GM10248 (cell line): Measurements from ENCODE around the gene ARHGEF26.

Experiments used
- CTCF ChIA-PET: fragments of 300-600 bp; sonication (Branson Sonifier 250); formaldehyde crosslinking; extraction: SDS; loops from one replicate; lab custom pipeline; 2021; ENCODE audit warnings: antibody characterized with exemption; lab: Yijun Ruan, JAX
- POLR2A ChIA-PET: fragments of 350-650 bp; sonication (Branson Sonifier 250); formaldehyde crosslinking; extraction: SDS; loops from one replicate; lab custom pipeline; 2020; ENCODE audit warnings: antibody characterized with exemption; lab: Yijun Ruan, JAX
- DNase-seq: peaks from one replicate; pipeline ENCODE4 v3.0.0; 2012; ENCODE audit errors: extremely low spot score
- TF ChIP-seq, protein P1 (sequence below): IDR thresholded peaks from 2 replicates; pipeline ENCODE4 v1.5.1; 2012; ENCODE audit warnings: mild to moderate bottlenecking, low read depth; ENCODE audit errors: extremely low read depth, missing control alignments, control extremely low read depth

ARHGEF26 gene

DNA sequence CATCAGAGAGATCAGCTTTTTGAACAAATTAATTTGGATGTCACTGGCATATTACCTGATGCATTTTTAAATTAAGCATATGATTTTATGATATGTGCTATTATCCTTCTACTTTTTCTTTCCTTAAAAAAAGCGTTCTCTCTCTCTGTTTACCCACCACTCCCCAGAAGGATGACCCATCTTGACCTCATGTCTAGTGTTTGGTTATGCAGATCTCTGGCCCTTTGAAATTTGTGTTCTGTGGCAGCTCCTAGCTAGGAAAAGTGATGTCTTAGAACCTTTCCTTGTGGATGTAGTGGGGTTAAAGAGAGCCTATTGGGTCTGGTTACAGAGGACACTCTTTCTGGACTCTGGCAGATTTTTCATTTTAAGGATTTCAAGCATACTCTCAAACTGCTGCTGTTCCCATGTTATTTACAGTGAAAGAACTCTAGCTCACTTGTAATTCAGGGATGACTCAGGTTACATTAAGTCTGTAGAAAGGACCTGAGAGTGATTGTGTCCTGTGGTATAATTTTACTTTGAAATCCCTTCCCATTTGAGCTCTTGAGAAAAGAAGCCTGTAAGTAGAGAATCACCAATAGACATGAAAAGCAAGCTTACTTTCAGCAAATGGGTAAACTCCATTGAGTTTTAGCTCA is 23.8 kb downstream of the ARHGEF26 start:
- ChIA-PET POLR2A (no interaction called here), CTCF (interaction anchor here (0.9 kb wide), 1 partner anchor 25 kb away, joined by 3 read pairs; no protein-coding TSS in a partner anchor)
- TF ChIP-seq, protein P1, sequence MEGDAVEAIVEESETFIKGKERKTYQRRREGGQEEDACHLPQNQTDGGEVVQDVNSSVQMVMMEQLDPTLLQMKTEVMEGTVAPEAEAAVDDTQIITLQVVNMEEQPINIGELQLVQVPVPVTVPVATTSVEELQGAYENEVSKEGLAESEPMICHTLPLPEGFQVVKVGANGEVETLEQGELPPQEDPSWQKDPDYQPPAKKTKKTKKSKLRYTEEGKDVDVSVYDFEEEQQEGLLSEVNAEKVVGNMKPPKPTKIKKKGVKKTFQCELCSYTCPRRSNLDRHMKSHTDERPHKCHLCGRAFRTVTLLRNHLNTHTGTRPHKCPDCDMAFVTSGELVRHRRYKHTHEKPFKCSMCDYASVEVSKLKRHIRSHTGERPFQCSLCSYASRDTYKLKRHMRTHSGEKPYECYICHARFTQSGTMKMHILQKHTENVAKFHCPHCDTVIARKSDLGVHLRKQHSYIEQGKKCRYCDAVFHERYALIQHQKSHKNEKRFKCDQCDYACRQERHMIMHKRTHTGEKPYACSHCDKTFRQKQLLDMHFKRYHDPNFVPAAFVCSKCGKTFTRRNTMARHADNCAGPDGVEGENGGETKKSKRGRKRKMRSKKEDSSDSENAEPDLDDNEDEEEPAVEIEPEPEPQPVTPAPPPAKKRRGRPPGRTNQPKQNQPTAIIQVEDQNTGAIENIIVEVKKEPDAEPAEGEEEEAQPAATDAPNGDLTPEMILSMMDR: no peak
- no peak for DNase-seq

DNA sequence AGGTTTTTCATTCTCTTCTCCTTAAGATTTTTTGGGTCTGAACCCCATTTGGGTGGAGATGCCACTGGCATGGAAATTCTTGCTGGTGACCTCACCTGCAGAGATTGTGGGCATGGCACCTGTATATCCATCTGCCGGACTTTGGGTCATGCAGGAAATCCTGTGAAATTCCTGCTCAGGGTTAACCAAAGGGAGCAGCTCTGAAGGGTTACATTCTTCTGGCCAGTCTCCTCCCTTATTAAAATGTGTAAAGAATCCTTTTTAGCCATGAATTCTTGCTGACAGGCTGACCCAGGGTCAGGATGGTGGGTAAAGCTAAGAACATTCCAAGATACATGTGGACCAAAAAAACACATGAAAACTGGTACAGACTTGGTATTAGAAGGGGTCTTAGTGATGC is 27.4 kb downstream of the ARHGEF26 start:
- POLR2A ChIA-PET: no interaction called here
- TF ChIP-seq, protein P1: no peak
- DNase-seq: no peak
- CTCF ChIA-PET: no interaction called here

DNA sequence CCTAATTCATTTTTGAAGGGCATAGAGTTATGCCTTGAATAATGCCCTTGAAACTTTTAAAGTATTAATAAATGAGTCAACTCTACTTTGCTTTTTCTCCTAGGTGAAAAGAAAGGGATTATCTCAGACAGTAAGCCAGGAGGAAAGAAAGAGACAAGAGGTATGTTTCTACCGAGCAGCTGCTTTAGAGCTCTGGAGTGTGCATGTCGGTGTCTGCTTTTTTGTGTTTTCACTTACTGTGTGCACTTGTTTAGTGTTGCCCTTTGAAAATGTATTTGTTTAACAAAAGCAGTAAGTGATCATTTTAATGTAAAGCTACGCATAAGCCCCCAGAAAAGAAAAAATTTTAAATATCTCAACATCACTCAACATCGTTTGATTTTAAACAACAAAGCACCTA is 28.1 kb downstream of the ARHGEF26 start:
- CTCF ChIA-PET: no interaction called here
- TF ChIP-seq, protein P1: no peak
- POLR2A ChIA-PET: no interaction called here
- DNase-seq: no peak

DNA sequence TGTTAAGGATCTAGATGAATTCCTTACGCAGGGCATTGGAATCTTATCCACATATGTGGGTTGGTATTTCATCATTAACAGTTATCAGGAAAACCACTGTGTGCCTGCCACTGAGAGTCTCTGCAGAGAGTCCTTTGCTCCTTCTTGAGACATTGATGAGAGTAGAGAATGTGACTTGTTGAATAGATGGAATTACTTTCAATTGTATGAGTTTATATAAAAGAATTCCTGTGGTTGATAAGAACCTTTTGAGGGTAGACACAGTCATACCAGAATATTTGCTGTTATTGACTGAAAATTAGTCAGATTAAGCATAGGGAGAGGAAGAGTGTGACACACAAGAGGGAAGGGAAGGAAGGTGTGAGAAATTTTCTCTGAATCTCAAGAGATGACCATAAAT is 30.8 kb downstream of the ARHGEF26 start:
- CTCF ChIA-PET: no interaction called here
- DNase-seq: no peak
- POLR2A ChIA-PET: no interaction called here
- TF ChIP-seq, protein P1: no peak

DNA sequence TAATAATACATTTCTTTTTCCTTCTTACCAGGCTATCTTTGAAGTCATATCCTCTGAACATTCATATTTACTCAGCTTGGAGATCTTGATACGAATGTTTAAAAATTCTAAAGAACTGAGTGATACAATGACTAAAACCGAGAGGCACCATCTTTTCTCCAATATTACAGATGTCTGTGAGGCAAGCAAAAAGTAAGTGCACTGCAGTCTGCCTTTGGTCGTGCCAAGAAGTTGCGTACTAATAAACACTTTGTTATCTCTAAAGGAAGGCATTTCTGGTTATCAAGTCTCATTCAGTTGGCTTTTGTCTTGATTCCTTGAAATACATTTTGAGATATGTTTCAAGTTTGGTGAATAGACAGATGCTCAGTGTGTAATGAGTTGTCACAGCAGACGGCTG is 31.6 kb downstream of the ARHGEF26 start:
- CTCF ChIA-PET: no interaction called here
- POLR2A ChIA-PET: no interaction called here
- DNase-seq: no peak
- TF ChIP-seq, protein P1: no peak

DNA sequence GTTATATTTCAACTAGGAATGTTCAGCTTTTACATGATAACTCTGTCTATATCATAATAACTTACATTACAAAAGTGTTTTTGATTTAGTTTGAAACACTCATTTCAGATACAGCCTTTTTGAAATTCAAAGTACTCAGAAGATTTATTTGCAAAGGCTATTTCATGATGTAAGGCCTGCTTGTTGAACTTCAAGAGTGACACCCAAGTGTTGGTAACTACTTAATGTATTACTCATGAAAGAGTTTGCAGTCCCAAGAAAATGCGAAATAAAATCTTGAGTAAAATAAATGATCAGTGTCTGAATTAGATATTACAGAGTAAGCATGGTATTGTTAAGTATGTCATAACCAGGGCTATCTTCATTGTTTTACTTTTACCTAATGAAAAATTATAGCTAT is 35.3 kb downstream of the ARHGEF26 start:
- DNase-seq: no peak
- POLR2A ChIA-PET: no interaction called here
- CTCF ChIA-PET: interaction anchor here (0.9 to 1.6 kb wide), 2 partner anchors 11 to 13 kb away, joined by 3 read pairs; no protein-coding TSS in a partner anchor
- TF ChIP-seq, protein P1: no peak
